Ovary (tissue), 9 donors: Measurements from ENCODE around the gene TARM1. TPM values are rescaled to one million over a fixed set of nuclear protein-coding genes. Genes with fewer than 3 reads are reported as not detected.
"Not testable (repeated sequence)": the region's sequence is repeated elsewhere in the genome, so short reads cannot be mapped to it uniquely, and the experiment has no call there.

Experiments used
- DNase-seq, 5 donors: peaks; one replicate each; pipeline ENCODE4 v3.0.0-alpha.2; 2019 to 2020
- H3K27ac ChIP-seq, 2 donors: fragments of 200-600 bp; one replicate each; pipeline versions ENCODE4 v1.5.1 to v1.8.0; 2019 to 2022
- H3K27me3 ChIP-seq: fragments of 200-600 bp; one replicate; pipeline ENCODE4 v1.8.0; 2022
- H3K36me3 ChIP-seq: fragments of 200-600 bp; sonication (generic); one replicate; pipeline ENCODE4 v1.5.1; 2019
- H3K4me1 ChIP-seq: one replicate; pipeline ENCODE4 v1.8.1; 2013; ENCODE audit warnings: mild to moderate bottlenecking, moderate library complexity; ENCODE audit not compliant: insufficient read depth
- H3K4me3 ChIP-seq: fragments of 200-600 bp; sonication (generic); one replicate; pipeline ENCODE4 v1.5.1; 2017
- H3K9me3 ChIP-seq, 2 donors: fragments of 200-600 bp in 1 of 2; sonication (generic) in 1 of 2; one replicate each; pipeline versions ENCODE4 v1.5.1 to v1.8.1; 2013 to 2019; ENCODE audit warnings: mild to moderate bottlenecking in 1 of 2, moderate library complexity in 1 of 2
- EP300 ChIP-seq: sonication (generic); formaldehyde crosslinking; IDR thresholded peaks from one replicate; pipeline ENCODE4 v1.6.1; 2017; ENCODE audit warnings: antibody characterized with exemption
- POLR2A ChIP-seq: fragments of 450-650 bp; IDR thresholded peaks from one replicate; pipeline ENCODE4 v1.6.1; 2017; ENCODE audit warnings: antibody characterized with exemption, mild to moderate bottlenecking, moderate library complexity
- WGBS, 3 donors: extraction: QIAGEN DNeasy Blood & Tissue Kit in 1 of 3; methylation state at CpG; one replicate each; pipeline versions ENCODE4 v1.1.5 to v1.1.7; 2013 to 2017; 5-methylcytosine and 5-hydroxymethylcytosine counted together
- intact Hi-C, 4 donors: fragments of 100-400 bp; cut with DNase I; formaldehyde crosslinking; loops; one replicate each; pipeline versions ENCODE4 v1.11.0 to v1.15.1; 2022 to 2023
- polyA plus RNA-seq, 2 donors: library from polyadenylated mRNA; stranded (reverse); fragments of 200-250 nt in 1 of 2; fragments of 350-450 nt in 1 of 2; fragmentation: Illumina TruSeq in 1 of 2; extraction: RNeasy Lipid Tissue Mini Kit (QIAGEN cat#74804) in 1 of 2; gene quantifications; one replicate each; pipeline ENCODE4 v1.2.3, GENCODE V29; 2013 to 2014
- total RNA-seq, 7 donors: library from RNA; depleted of rRNA in 2 of 7; stranded (reverse); fragments of >200 nt in 2 of 7; fragmentation: NEBNext Ultra II Directional in 3 of 7; extraction: Animal tissue kit (Norgen Biotek cat#: 25700) in 3 of 7; gene quantifications; one replicate each; pipeline versions ENCODE4 v1.1.0 to v1.2.4, GENCODE V29; 2016 to 2023
- TF ChIP-seq, protein P1 (sequence below), 3 donors: fragments of 450-650 bp in 2 of 3; fragments of 200-600 bp in 1 of 3; IDR thresholded peaks; one replicate each; pipeline versions ENCODE4 v1.5.1 to v1.8.0; 2016 to 2022; ENCODE audit warnings: antibody characterized with exemption in 3 of 3, mild to moderate bottlenecking in 1 of 3
- donor health status: DM: no; HTN: no; CAD: no; lungs with moderate emphysema.
- donor health status: DM: no; HTN: no; CAD: no.
- donor health status: Bipolar disorder and iron deficiency.
- donor health status: DM: yes; HTN: yes; CAD: no.
- donor health status: DM: no; HTN: no; CAD: no.
- donor health status: DM: yes; HTN: yes; CAD: no.

TARM1 gene
- total and polyA plus RNA-seq, 9 donors = not detected

DNA sequence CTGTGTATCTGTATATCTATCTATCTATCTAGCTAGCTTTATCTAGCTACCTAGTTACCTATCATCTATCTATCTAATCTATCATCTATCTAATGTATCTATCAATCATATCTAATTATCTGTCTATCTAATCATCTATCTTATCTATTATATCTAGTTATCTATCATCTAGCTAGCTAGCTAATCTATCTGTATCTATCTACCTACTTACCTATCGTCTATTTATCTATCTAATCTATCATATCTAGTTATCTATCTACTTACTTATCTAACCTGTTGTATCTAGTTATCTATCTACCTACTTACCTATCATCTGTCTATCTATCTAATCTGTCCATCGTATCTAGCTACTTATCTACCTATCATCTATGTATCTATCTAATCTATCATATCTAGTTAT lies 35.4 kb downstream of the TARM1 start:
- H3K4me3 ChIP-seq = no peak overlapping the region
- TF ChIP-seq EP300 (no peak), POLR2A (no peak)
- TF ChIP-seq, protein P1, sequence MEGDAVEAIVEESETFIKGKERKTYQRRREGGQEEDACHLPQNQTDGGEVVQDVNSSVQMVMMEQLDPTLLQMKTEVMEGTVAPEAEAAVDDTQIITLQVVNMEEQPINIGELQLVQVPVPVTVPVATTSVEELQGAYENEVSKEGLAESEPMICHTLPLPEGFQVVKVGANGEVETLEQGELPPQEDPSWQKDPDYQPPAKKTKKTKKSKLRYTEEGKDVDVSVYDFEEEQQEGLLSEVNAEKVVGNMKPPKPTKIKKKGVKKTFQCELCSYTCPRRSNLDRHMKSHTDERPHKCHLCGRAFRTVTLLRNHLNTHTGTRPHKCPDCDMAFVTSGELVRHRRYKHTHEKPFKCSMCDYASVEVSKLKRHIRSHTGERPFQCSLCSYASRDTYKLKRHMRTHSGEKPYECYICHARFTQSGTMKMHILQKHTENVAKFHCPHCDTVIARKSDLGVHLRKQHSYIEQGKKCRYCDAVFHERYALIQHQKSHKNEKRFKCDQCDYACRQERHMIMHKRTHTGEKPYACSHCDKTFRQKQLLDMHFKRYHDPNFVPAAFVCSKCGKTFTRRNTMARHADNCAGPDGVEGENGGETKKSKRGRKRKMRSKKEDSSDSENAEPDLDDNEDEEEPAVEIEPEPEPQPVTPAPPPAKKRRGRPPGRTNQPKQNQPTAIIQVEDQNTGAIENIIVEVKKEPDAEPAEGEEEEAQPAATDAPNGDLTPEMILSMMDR (IDR thresholded peaks at IDR 0.05) = no peak
- intact Hi-C loops = no loop called here
- 80 to 93% (median 85%) methylated on average over 2 of the region's 2 CpGs for WGBS, 3 donors
- no peaks in the 10 kb centered on the region for H3K27me3 ChIP-seq
- H3K27ac ChIP-seq = no peak overlapping the region
- DNase-seq = no peak
- H3K4me1 ChIP-seq = no peaks in the 10 kb centered on the region
- H3K9me3 ChIP-seq = no peaks in the 10 kb centered on the region
- no peaks in the 10 kb centered on the region for H3K36me3 ChIP-seq

DNA sequence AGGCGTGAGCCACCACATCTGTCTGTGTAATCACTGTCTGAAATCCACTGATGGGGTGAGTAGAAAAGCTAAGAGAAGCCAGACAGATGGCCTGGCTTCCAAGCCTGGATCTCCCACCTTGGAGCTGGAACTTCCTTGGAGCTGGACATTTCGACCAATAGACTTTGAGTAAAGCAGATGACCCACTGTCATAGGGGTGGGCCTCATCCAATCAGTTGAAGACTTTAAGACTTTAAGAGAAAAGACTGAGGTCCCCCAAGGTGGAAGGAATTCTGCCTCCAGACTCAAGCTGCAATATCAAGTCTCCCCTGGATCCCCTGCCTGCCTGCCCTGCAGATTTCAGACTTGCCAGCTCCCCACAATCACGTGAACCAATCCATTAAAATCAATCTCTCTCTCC lies 38.2 kb downstream of the TARM1 start:
- intact Hi-C loops = no loop called here
- no peaks in the 10 kb centered on the region for H3K9me3 ChIP-seq
- H3K4me1 ChIP-seq = no peaks in the 10 kb centered on the region
- no peaks in the 10 kb centered on the region for H3K36me3 ChIP-seq
- H3K27me3 ChIP-seq = no peaks in the 10 kb centered on the region
- H3K4me3 ChIP-seq = no peak overlapping the region
- H3K27ac ChIP-seq = no peak overlapping the region
- DNase-seq = no peak
- 74 to 80% (median 74%) methylated on average over 3 of the region's 3 CpGs for WGBS, 3 donors
- TF ChIP-seq POLR2A = no peak
- TF ChIP-seq, protein P1 (IDR thresholded peaks at IDR 0.05) = no peak
- TF ChIP-seq EP300 = no peak

DNA sequence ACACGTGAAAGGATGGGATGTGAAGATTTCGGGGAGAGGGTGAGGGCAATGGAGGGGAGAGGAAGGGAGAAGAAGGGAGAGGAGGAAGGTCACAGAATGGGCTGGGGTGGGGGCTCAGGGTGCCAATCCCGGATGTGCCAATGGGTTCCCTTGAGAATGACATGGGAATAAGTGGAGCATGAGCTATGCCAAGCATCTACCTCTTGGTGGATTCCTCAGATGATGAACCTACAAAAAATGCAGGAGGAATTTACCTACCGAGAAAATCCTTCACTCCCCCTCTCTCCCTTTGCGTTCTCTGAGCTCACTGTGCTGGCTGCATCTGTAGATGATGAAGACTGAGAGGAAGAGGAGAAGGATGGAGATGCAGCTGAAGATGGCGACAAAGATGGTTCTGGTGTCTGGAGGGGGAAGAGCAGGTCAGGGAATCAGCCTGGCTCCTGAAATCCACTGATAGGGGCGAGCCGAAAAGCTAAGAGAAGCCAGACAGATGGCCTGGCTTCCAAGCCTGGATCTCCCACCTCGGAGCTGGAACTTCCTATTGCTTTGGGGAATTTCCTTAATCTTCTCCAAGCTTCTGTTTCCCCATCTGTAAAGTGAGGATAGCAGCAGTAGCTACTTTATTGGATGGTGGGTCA lies 39.1 kb downstream of the TARM1 start:
- intact Hi-C loops = no loop called here
- no peaks in the 10 kb centered on the region for H3K27me3 ChIP-seq
- 53 to 59% (median 53%) methylated on average over 9 of the region's 9 CpGs for WGBS, 3 donors

DNA sequence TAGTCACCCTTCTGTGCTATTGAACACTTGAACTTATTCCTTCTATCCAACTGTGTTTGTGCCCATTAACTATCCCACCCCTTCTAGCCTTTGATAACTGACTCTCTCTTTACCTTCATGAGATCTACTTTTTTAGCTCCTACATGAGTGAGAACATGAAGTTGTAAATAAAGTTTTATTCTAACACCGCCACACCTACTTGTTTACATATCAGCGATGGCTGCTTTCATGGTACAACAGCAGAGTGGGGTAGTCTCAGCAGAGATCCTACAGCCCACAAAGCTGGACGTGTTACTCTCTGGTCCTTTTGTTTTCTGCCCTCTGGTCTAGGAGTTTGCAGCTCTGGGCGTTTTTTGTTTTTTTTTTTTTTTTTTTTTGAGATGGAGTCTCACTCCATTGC lies 41.2 kb downstream of the TARM1 start:
- Histone ChIP-seq H3K36me3 (no peaks in the 10 kb centered on the region), H3K4me1 (no peaks in the 10 kb centered on the region), H3K27me3 (no peaks in the 10 kb centered on the region), H3K9me3 (no peaks in the 10 kb centered on the region), H3K27ac (no peak overlapping the region), H3K4me3 (no peak overlapping the region)
- no peak for TF ChIP-seq POLR2A
- TF ChIP-seq, protein P1 (IDR thresholded peaks at IDR 0.05) = no peak
- TF ChIP-seq EP300 = no peak
- intact Hi-C loops = no loop called here
- WGBS, 3 donors = 80 to 85% (median 80%) methylated on average over 4 of the region's 4 CpGs
- no peak for DNase-seq

More for the DNA sequence above, 39.1 kb downstream of the TARM1 start:
- H3K4me3 ChIP-seq = no peak overlapping the region
- H3K4me1 ChIP-seq = no peaks in the 10 kb centered on the region
- no peak overlapping the region for H3K27ac ChIP-seq
- DNase-seq = no peak
- H3K9me3 ChIP-seq = no peaks in the 10 kb centered on the region
- TF ChIP-seq EP300 = no peak
- TF ChIP-seq, protein P1 (IDR thresholded peaks at IDR 0.05) = no peak
- no peak for TF ChIP-seq POLR2A
- H3K36me3 ChIP-seq = no peaks in the 10 kb centered on the region

DNA sequence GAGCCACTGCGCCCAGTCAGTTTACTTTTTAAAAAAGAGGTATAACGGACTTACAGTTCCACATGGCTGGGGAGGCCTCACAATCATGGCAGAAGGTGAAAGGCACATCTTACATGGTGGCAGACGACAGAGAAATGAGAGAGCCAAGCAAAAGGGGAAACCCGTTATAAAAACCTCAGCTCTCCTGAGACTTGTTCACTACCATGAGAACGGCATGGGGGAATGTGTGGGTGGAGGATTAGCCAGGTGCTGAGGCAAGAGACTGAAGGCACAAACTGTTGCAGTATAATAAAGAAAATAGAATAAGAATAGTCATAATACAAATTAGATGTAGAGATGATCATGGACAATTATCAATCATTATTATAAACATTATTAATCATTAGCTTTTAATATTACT lies 44.6 kb downstream of the TARM1 start:
- H3K4me1 ChIP-seq, H3K36me3 ChIP-seq, H3K9me3 ChIP-seq, DNase-seq, H3K27ac ChIP-seq, intact Hi-C loops, H3K27me3 ChIP-seq, H3K4me3 ChIP-seq: not testable (repeated sequence)
- 74 to 77% (median 75%) methylated on average over 5 of the region's 5 CpGs for WGBS, 3 donors
